B cell (primary cell): ENCODE measurements around the gene GYS1.
"Not testable (repeated sequence)": the region's sequence is repeated elsewhere in the genome, so short reads cannot be mapped to it uniquely, and the experiment has no call there.

Experiments
- EZH2 ChIP-seq: IDR thresholded peaks from 2 replicates; pipeline ENCODE4 v1.6.1; 2012; ENCODE audit warnings: borderline replicate concordance, low read depth, mild to moderate bottlenecking, moderate library complexity, low read length; ENCODE audit not compliant: insufficient read depth, poor library complexity, severe bottlenecking
- TF ChIP-seq, protein P1 (sequence below): fragments of 200-600 bp; IDR thresholded peaks from one replicate; pipeline ENCODE4 v1.8.0; 2022; ENCODE audit warnings: antibody characterized with exemption, mild to moderate bottlenecking

GRCh38 chr19:49025599-49025998, 32.5 kb upstream of the GYS1 start:
- TF ChIP-seq, protein P1, sequence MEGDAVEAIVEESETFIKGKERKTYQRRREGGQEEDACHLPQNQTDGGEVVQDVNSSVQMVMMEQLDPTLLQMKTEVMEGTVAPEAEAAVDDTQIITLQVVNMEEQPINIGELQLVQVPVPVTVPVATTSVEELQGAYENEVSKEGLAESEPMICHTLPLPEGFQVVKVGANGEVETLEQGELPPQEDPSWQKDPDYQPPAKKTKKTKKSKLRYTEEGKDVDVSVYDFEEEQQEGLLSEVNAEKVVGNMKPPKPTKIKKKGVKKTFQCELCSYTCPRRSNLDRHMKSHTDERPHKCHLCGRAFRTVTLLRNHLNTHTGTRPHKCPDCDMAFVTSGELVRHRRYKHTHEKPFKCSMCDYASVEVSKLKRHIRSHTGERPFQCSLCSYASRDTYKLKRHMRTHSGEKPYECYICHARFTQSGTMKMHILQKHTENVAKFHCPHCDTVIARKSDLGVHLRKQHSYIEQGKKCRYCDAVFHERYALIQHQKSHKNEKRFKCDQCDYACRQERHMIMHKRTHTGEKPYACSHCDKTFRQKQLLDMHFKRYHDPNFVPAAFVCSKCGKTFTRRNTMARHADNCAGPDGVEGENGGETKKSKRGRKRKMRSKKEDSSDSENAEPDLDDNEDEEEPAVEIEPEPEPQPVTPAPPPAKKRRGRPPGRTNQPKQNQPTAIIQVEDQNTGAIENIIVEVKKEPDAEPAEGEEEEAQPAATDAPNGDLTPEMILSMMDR: not testable (repeated sequence)
- TF ChIP-seq EZH2: not testable (repeated sequence)
